PC-9 (cell line): ENCODE results near the gene PDZK1IP1.
"Not testable (repeated sequence)": the region's sequence is repeated elsewhere in the genome, so short reads cannot be mapped to it uniquely, and the experiment has no call there.

Experiments used
- CTCF ChIP-seq: fragments of 200-600 bp; sonication (generic); conservative IDR thresholded peaks from 2 replicates; pipeline ENCODE4 v1.6.1; 2017; ENCODE audit warnings: mixed run types, antibody characterized with exemption, mild to moderate bottlenecking, moderate library complexity
- EZH2 ChIP-seq: fragments of 200-600 bp; sonication (generic); IDR thresholded peaks from 2 replicates; pipeline ENCODE4 v1.8.0; 2017; ENCODE audit warnings: antibody characterized with exemption, low read depth

- TF ChIP-seq EZH2, CTCF: not testable (repeated sequence)
These were observed 3.7 kb upstream of the PDZK1IP1 start for GRCh38 chr1:47193496-47193895.
